K562 (cell line): ENCODE data around the gene ADAM22.

Experiments used
- CBX2 ChIP-seq: fragments of 200-600 bp; sonication (generic); IDR thresholded peaks from one replicate; pipeline ENCODE4 v1.6.1; 2012; ENCODE audit warnings: mild to moderate bottlenecking, low read length, inconsistent platforms; ENCODE audit not compliant: insufficient read depth, poor library complexity, severe bottlenecking
- ZNF3 ChIP-seq: fragments of 250-450 bp; sonication (Bioruptor Pico); IDR thresholded peaks from 2 replicates; pipeline ENCODE4 v1.5.0; 2021; ENCODE audit warnings: mild to moderate bottlenecking, moderate library complexity
- TF ChIP-seq, protein P1 (sequence below), 3 experiments: IDR thresholded peaks in 2 of 3; conservative IDR thresholded peaks in 1 of 3; 2 replicates each; pipeline ENCODE4 v1.5.1; 2011 to 2012; ENCODE audit warnings: low read length in 3 of 3, mild to moderate bottlenecking in 3 of 3, control low read depth in 2 of 3, improper control_type of control experiment in 1 of 3, inconsistent platforms in 1 of 3, low read depth in 1 of 3, mixed read lengths in 1 of 3, moderate library complexity in 1 of 3; ENCODE audit not compliant: insufficient read depth in 2 of 3

DNA sequence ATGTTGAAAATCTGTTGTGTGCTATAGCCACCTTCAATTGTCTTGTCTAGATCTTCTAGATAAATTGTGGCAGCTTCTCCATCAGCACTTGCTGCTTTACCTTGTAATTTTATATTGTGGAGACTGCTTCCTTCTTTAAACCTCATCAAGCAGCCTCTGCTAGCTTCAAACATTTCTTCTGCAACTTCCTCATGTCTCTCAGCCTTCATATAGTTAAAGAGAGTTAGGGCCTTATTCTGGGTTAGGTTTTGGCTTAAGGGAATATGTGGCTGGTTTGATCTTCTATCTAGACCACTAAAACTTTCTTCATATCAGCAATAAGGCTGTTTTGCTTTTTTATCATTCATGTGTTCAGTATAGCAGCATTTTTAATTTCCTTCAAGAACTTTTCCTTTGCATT is 128.2 kb downstream of the ADAM22 start:
- TF ChIP-seq CBX2 (no peak), ZNF3 (CRISPR knock-in tag) (no peak)
- TF ChIP-seq, protein P1, sequence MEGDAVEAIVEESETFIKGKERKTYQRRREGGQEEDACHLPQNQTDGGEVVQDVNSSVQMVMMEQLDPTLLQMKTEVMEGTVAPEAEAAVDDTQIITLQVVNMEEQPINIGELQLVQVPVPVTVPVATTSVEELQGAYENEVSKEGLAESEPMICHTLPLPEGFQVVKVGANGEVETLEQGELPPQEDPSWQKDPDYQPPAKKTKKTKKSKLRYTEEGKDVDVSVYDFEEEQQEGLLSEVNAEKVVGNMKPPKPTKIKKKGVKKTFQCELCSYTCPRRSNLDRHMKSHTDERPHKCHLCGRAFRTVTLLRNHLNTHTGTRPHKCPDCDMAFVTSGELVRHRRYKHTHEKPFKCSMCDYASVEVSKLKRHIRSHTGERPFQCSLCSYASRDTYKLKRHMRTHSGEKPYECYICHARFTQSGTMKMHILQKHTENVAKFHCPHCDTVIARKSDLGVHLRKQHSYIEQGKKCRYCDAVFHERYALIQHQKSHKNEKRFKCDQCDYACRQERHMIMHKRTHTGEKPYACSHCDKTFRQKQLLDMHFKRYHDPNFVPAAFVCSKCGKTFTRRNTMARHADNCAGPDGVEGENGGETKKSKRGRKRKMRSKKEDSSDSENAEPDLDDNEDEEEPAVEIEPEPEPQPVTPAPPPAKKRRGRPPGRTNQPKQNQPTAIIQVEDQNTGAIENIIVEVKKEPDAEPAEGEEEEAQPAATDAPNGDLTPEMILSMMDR (IDR thresholded peaks at IDR 0.05 in 2 of 3, conservative IDR thresholded peaks at IDR 0.05 in 1 of 3; ENCODE audit: insufficient read depth in 2 of 3, low read depth in 1 of 3, low read length in 3 of 3), result no peak
